H1 (cell line): ENCODE results near the gene PTK6. TPM values are rescaled to one million over a fixed set of nuclear protein-coding genes. Genes with fewer than 3 reads are reported as not detected.

Experiments
- CTCF ChIA-PET: fragments of 300-600 bp; sonication (Branson Sonifier 250); formaldehyde crosslinking; loops from one replicate; lab custom pipeline; 2021; ENCODE audit not compliant: partially characterized antibody; lab: Charles Lee
- POLR2A ChIA-PET: fragments of 300-600 bp; sonication (Branson Sonifier 250); formaldehyde crosslinking; loops from one replicate; lab custom pipeline; 2021; ENCODE audit warnings: inconsistent platforms; ENCODE audit not compliant: partially characterized antibody; lab: Charles Lee
- DNase-seq, 2 experiments: peaks; one replicate each; pipeline versions ENCODE4 v3.0.0 to v3.0.0-alpha.2; 2010 to 2022; ENCODE audit warnings: low spot score in 2 of 2, low read depth in 1 of 2, mixed read lengths in 1 of 2
- FAIRE-seq: peaks from 2 replicates; lab custom pipeline; 2011; peaks lifted over from hg19 to GRCh38; lab: Jason Lieb, UNC
- H2AFZ ChIP-seq: 2 replicates; pipeline ENCODE4 v1.8.1; 2012; ENCODE audit warnings: low read length, inconsistent platforms
- H2AK5ac ChIP-seq: 2 replicates; pipeline ENCODE4 v1.6.1; 2013; ENCODE audit warnings: low read depth, low read length
- H2BK120ac ChIP-seq: replicated peaks from 2 replicates; pipeline ENCODE3; 2013; ENCODE audit warnings: low read depth, low read length, inconsistent platforms
- H2BK12ac ChIP-seq: 2 replicates; pipeline ENCODE4 v1.6.1; 2013; ENCODE audit warnings: low read depth, low read length
- H2BK15ac ChIP-seq: 2 replicates; pipeline ENCODE4 v1.6.1; 2013; ENCODE audit warnings: low read length
- H2BK20ac ChIP-seq: 2 replicates; pipeline ENCODE4 v1.6.1; 2013; ENCODE audit warnings: low read length
- H2BK5ac ChIP-seq: 2 replicates; pipeline ENCODE4 v1.6.1; 2013; ENCODE audit warnings: low read depth, low read length
- H3K14ac ChIP-seq: 2 replicates; pipeline ENCODE4 v1.6.1; 2013; ENCODE audit warnings: inconsistent platforms; ENCODE audit not compliant: insufficient read length
- H3K18ac ChIP-seq: 2 replicates; pipeline ENCODE4 v1.6.1; 2013; ENCODE audit warnings: low read length; ENCODE audit errors: extremely low read depth
- H3K23ac ChIP-seq: 2 replicates; pipeline ENCODE4 v1.6.1; 2013; ENCODE audit warnings: inconsistent platforms; ENCODE audit not compliant: insufficient read length
- H3K23me2 ChIP-seq: 2 replicates; pipeline ENCODE4 v1.6.1; 2013; ENCODE audit warnings: low read depth, low read length
- H3K27ac ChIP-seq: 2 replicates; pipeline ENCODE4 v1.6.1; 2011; ENCODE audit warnings: low read depth, low read length, inconsistent platforms
- H3K27me3 ChIP-seq, 4 experiments: replicated peaks in 1 of 4; 1 replicate in 1 of 4; 2 replicates in 3 of 4; pipeline versions ENCODE4 v1.6.1 to v1.8.1; 2011 to 2013; ENCODE audit warnings: low read length in 3 of 4, mild to moderate bottlenecking in 3 of 4, inconsistent platforms in 2 of 4, mixed read lengths in 2 of 4, moderate library complexity in 1 of 4; ENCODE audit not compliant: control insufficient read depth in 3 of 4, insufficient read depth in 3 of 4; ENCODE audit errors: extremely low read depth in 1 of 4
- H3K36me3 ChIP-seq, 4 experiments: 2 replicates each; pipeline versions ENCODE4 v1.6.1 to v1.8.1; 2011 to 2013; ENCODE audit warnings: mild to moderate bottlenecking in 4 of 4, low read length in 3 of 4, moderate library complexity in 2 of 4, control low read depth in 1 of 4, inconsistent platforms in 1 of 4; ENCODE audit not compliant: insufficient read depth in 4 of 4, control insufficient read depth in 2 of 4
- H3K4ac ChIP-seq: replicated peaks from 2 replicates; pipeline ENCODE3; 2013; ENCODE audit warnings: low read length, low read depth, mixed read lengths, inconsistent platforms; ENCODE audit not compliant: insufficient read length
- H3K4me1 ChIP-seq, 4 experiments: replicated peaks in 1 of 4; 1 replicate in 1 of 4; 2 replicates in 3 of 4; pipeline versions ENCODE4 v1.6.1 to v1.8.1; 2011 to 2013; ENCODE audit warnings: low read length in 3 of 4, inconsistent platforms in 2 of 4, mixed read lengths in 1 of 4; ENCODE audit not compliant: insufficient read depth in 4 of 4, control insufficient read depth in 3 of 4
- H3K4me2 ChIP-seq, 2 experiments: 2 replicates each; pipeline versions ENCODE4 v1.6.1 to v1.8.1; 2011 to 2013; ENCODE audit warnings: low read depth in 2 of 2, low read length in 2 of 2, control low read depth in 1 of 2, inconsistent platforms in 1 of 2, mild to moderate bottlenecking in 1 of 2; ENCODE audit not compliant: insufficient read depth in 1 of 2
- H3K4me3 ChIP-seq, 4 experiments: fragments of 200-600, 300-600 bp in 1 of 4; sonication (generic), shearing (Covaris generic), sonication (Bioruptor Twin) in 1 of 4; 2 replicates each; pipeline versions ENCODE4 v1.5.1 to v1.8.1; 2011 to 2016; ENCODE audit warnings: low read length in 4 of 4, low read depth in 3 of 4, control low read depth in 2 of 4, inconsistent platforms in 2 of 4, mild to moderate bottlenecking in 2 of 4, mixed read lengths in 1 of 4, moderate library complexity in 1 of 4; ENCODE audit not compliant: insufficient read depth in 2 of 4; ENCODE audit errors: extremely low read depth in 1 of 4
- H3K56ac ChIP-seq: replicated peaks from 2 replicates; pipeline ENCODE3; 2013; ENCODE audit warnings: low read depth, mild to moderate bottlenecking, mixed read lengths, low read length, inconsistent platforms; ENCODE audit not compliant: insufficient read length
- H3K79me1 ChIP-seq: 2 replicates; pipeline ENCODE4 v1.6.1; 2013; ENCODE audit warnings: low read depth, low read length, control low read depth
- H3K79me2 ChIP-seq, 2 experiments: 2 replicates each; pipeline versions ENCODE4 v1.6.1 to v1.8.1; 2012 to 2013; ENCODE audit warnings: low read length in 2 of 2, mild to moderate bottlenecking in 2 of 2, inconsistent platforms in 1 of 2; ENCODE audit not compliant: insufficient read depth in 2 of 2, control insufficient read depth in 1 of 2
- H3K9ac ChIP-seq, 4 experiments: replicated peaks in 1 of 4; 1 replicate in 1 of 4; 2 replicates in 3 of 4; pipeline versions ENCODE4 v1.6.1 to v1.8.1; 2011 to 2013; ENCODE audit warnings: low read depth in 3 of 4, low read length in 3 of 4, control low read depth in 2 of 4, mild to moderate bottlenecking in 2 of 4, moderate library complexity in 2 of 4, inconsistent platforms in 1 of 4; ENCODE audit errors: extremely low read depth in 1 of 4
- H3K9me3 ChIP-seq, 2 experiments: 2 replicates each; pipeline versions ENCODE4 v1.6.1 to v1.8.1; 2012 to 2013; ENCODE audit warnings: mild to moderate bottlenecking in 2 of 2, moderate library complexity in 2 of 2, control low read depth in 1 of 2, inconsistent platforms in 1 of 2, low read depth in 1 of 2, low read length in 1 of 2, mixed read lengths in 1 of 2; ENCODE audit not compliant: insufficient read depth in 2 of 2
- H4K20me1 ChIP-seq, 2 experiments: replicated peaks in 1 of 2; 2 replicates each; pipeline versions ENCODE3 to v1.8.1; 2011 to 2013; ENCODE audit warnings: inconsistent platforms in 2 of 2, low read length in 2 of 2, mild to moderate bottlenecking in 1 of 2; ENCODE audit not compliant: insufficient read depth in 2 of 2, control insufficient read depth in 1 of 2
- H4K5ac ChIP-seq: 2 replicates; pipeline ENCODE4 v1.6.1; 2013; ENCODE audit warnings: low read length, low read depth, mixed read lengths, inconsistent platforms; ENCODE audit not compliant: insufficient read length
- H4K8ac ChIP-seq: 2 replicates; pipeline ENCODE4 v1.8.0; 2013; ENCODE audit warnings: mild to moderate bottlenecking, moderate library complexity, low read length, inconsistent platforms; ENCODE audit not compliant: insufficient read depth; ENCODE audit errors: extremely low read depth
- H4K91ac ChIP-seq: replicated peaks from 2 replicates; pipeline ENCODE3; 2013; ENCODE audit warnings: low read length, mixed read lengths, inconsistent platforms; ENCODE audit not compliant: insufficient read length
- EZH2 ChIP-seq: fragments of 200-600 bp; sonication (generic); IDR thresholded peaks from 2 replicates; pipeline ENCODE4 v1.7.1; 2012; ENCODE audit warnings: low read depth, mild to moderate bottlenecking, moderate library complexity, low read length, inconsistent platforms; ENCODE audit not compliant: severe bottlenecking
- GABPA ChIP-seq: IDR thresholded peaks from 2 replicates; pipeline ENCODE4 v1.6.1; 2011; ENCODE audit warnings: mild to moderate bottlenecking, low read length, moderate library complexity, borderline replicate concordance; ENCODE audit not compliant: insufficient read depth
- JUND ChIP-seq: IDR thresholded peaks from 2 replicates; pipeline ENCODE4 v1.6.1; 2011; ENCODE audit warnings: mild to moderate bottlenecking, improper control_type of control experiment, low read length
- KDM1A ChIP-seq: fragments of 200-600, 300-600 bp; sonication (generic); IDR thresholded peaks from 2 replicates; pipeline ENCODE4 v1.7.1; 2016; ENCODE audit warnings: mild to moderate bottlenecking, low read length, borderline replicate concordance
- RBBP5 ChIP-seq: IDR thresholded peaks from 2 replicates; pipeline ENCODE4 v1.7.1; 2012; ENCODE audit warnings: low read depth, mild to moderate bottlenecking, inconsistent platforms, low read length, moderate library complexity, borderline replicate concordance
- SIRT6 ChIP-seq: IDR thresholded peaks from one replicate; pipeline ENCODE4 v1.7.1; 2012; ENCODE audit warnings: low read length, inconsistent platforms
- TAF7 ChIP-seq: optimal IDR thresholded peaks from 2 replicates; pipeline ENCODE3; 2011; ENCODE audit warnings: low read depth, mild to moderate bottlenecking, inconsistent platforms, low read length, moderate library complexity, borderline replicate concordance
- WGBS, 2 experiments: shearing (Covaris generic) in 1 of 2; methylation state at CpG; one replicate each; pipeline versions ENCODE4 v1.1.6 to v1.1.7; 2013 to 2015; ENCODE audit warnings: low lambda C conversion rate in 2 of 2, mixed read lengths in 2 of 2, inconsistent platforms in 1 of 2, low coverage in 1 of 2, missing lambda C conversion rate in 1 of 2; ENCODE audit not compliant: insufficient replicate concordance in 2 of 2, insufficient coverage in 1 of 2, insufficient read length in 1 of 2; ENCODE audit errors: extremely low coverage in 1 of 2, missing lambda C conversion rate in 1 of 2; 5-methylcytosine and 5-hydroxymethylcytosine counted together
- polyA plus RNA-seq, 7 experiments: library from polyadenylated mRNA; depleted of rRNA in 3 of 7; stranded (reverse) in 5 of 7; unstranded in 2 of 7; fragments of >200 nt in 5 of 7; fragments of 200-250 nt in 2 of 7; gene quantifications; 1 replicate in 5 of 7; 2 replicates in 1 of 7; 4 replicates in 1 of 7; pipeline versions ENCODE4 v1.2.1 to v1.2.3, GENCODE V29; 2011 to 2013; ENCODE audit warnings: missing spikeins in 2 of 7, mixed read lengths in 2 of 7
- total RNA-seq: library from RNA; stranded (reverse); fragmentation: NEBNext Ultra II Directional; extraction: Animal tissue kit (Norgen Biotek cat#: 25700); gene quantifications from 2 replicates; pipeline ENCODE4 v1.2.1, GENCODE V29; 2021

PTK6 gene
- total and polyA plus RNA-seq, 2 of the 8 experiments (the other 6 are each of a cell fraction or from before 2014, with no cell fraction given), result 0.12 to 0.19 TPM

- no peak overlapping the region for H2BK120ac ChIP-seq
- ChIA-PET POLR2A (interaction anchor here (1.7 kb wide), 1 partner anchor 10 kb away, joined by 5 read pairs; no protein-coding TSS in a partner anchor), CTCF (interaction anchor here (0.9 to 2.2 kb wide), 7 partner anchors 15 to 92 kb away, joined by 3 to 9 read pairs (median 4); partner anchors contain the start of gene PTK6)
- no peak overlapping the region for H3K27ac ChIP-seq
- WGBS, 2 experiments, result 78% methylated on average over 19 of the region's 23 CpGs; no CpG with 5 or more reads in 1 of the 2 experiments
- H4K20me1 ChIP-seq, result peaks cover 0 to 1% of the 10 kb centered on the region in 2 experiments
- H3K14ac ChIP-seq, result no peak overlapping the region
- peaks cover 0 to 19% (median 14%) of the 10 kb centered on the region in 4 experiments; a peak in 6 of 7 replicates for H3K4me1 ChIP-seq
- H3K79me1 ChIP-seq, result no peaks in the 10 kb centered on the region
- TF ChIP-seq RBBP5 (no peak), KDM1A (no peak), JUND (no peak), EZH2 (no peak), TAF7 (no peak), SIRT6 (no peak), GABPA (no peak)
- H3K23ac ChIP-seq, result no peak overlapping the region
- no peak overlapping the region for H3K56ac ChIP-seq
- DNase-seq, result no peak
- H3K4me2 ChIP-seq, result no peak overlapping the region
- H3K23me2 ChIP-seq, result peaks cover 4% of the 10 kb centered on the region; the same call in 1 of the 2 replicates
- no peak overlapping the region for H4K8ac ChIP-seq
- no peak overlapping the region for H4K5ac ChIP-seq
- H2BK12ac ChIP-seq, result no peak overlapping the region
- no peak overlapping the region for H3K9ac ChIP-seq
- no peak overlapping the region for H2BK15ac ChIP-seq
- H3K4me3 ChIP-seq, result no peak overlapping the region
- H3K18ac ChIP-seq, result no peak overlapping the region
- no peak overlapping the region for H2AFZ ChIP-seq
- H3K9me3 ChIP-seq, result no peaks in the 10 kb centered on the region
- H4K91ac ChIP-seq, result no peak overlapping the region
- H3K36me3 ChIP-seq, result no peaks in the 10 kb centered on the region; a peak in 1 of 8 replicates
- FAIRE-seq, result no peak
- H2BK5ac ChIP-seq, result no peak overlapping the region
- H2BK20ac ChIP-seq, result no peak overlapping the region
- no peaks in the 10 kb centered on the region; a peak in 1 of 7 replicates for H3K27me3 ChIP-seq
- no peaks in the 10 kb centered on the region for H3K79me2 ChIP-seq
- no peak overlapping the region for H3K4ac ChIP-seq
- H2AK5ac ChIP-seq, result no peak overlapping the region
Observed at GRCh38 chr20:63556873-63557478, 19.8 kb upstream of the PTK6 start.
